GM19468 (cell line): Measurements from ENCODE around the gene ARHGEF1.

Experiments
- ATAC-seq: cut with Tn5 transposase; IDR thresholded peaks from one replicate; pipeline ENCODE4 v1.9.1; 2021; ENCODE audit warnings: mild to moderate bottlenecking, moderate library complexity, moderate number of reproducible peaks; ENCODE audit not compliant: unreplicated experiment; ENCODE audit errors: extremely low read depth

The ARHGEF1 gene

DNA sequence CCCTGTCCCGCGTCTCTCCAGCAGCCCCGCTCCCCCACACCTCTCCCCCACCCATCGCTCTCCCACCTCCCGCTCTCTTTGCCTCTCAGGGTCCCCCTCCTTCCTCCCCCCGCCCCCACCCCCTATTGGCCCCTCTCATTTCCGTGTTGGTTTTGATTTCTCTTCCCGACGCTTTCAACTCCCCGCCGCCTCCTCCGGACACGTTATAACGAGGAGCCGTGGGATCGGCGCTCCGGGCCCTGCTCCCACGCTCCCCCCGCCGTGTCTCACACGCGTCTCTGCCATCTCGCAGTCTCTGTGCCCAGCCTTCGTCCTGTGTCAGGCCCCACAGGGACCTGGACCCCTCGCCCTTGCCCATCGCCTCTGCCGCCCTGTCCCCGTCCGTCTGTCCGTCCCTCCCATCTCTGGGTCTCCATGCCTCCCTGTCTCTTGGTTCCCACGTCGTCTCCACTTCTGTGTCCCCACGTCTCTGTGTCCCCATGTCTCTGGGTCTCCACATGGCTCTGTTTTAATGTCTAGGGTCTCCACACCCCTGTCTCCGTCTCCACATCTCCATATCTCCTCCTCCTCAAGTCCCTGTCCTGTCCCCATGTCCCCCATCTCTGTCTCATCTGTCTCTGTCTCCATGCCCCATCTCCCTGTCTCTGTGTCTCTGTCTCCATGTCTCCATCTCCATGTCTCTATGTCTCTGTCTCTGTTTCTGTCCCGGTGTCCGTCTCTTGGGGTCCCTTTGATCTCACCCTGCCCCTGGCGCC lies 32.2 kb downstream of the ARHGEF1 start:
- no peak for ATAC-seq

DNA sequence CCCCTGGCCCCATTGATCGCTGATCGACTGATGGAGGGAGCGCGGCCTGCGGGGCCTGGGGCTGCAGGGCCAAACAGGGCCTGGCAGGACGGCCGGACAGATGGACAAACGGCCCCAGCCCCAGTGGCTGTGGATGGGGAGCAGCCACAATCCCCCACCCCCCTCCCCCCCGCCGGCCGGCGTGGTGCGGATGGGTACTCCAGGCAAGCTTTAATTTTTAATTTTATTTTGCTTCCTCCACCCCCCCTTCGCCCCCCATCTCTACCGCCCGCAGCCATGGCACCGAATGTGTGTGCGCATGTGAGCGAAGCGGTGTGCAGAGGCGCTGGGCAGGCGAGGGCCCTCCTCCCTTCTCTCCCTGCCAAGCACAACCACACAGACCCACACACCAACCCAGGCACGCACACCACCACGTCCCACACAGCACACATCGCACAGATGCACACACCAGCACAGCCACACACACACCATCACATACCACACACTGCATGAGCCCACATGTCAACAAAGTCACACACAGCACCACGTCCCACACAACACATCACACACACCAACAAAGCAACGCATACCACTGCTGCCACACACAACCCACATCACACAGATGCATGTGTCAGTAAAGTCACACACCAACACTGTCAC lies 32.9 kb downstream of the ARHGEF1 start:
- no peak for ATAC-seq

DNA sequence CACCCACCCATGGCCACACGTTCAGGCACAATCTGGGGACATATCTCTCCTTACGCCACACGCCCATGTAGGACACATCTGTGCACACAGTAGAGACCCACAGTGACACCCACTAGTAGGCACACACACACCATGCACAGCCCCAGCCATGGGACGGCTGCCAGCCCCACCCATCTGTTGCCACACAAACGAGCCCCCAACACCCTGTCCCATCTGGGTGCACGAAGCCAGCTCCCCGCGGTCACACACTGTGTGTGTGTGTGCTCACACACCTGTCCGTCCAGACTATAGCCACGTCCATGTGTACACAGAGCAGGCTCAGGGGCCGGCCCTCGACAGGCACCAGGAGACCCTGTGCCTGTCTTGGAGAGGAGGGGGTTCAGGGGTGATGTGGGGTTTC lies 34.7 kb downstream of the ARHGEF1 start:
- ATAC-seq, result no peak

DNA sequence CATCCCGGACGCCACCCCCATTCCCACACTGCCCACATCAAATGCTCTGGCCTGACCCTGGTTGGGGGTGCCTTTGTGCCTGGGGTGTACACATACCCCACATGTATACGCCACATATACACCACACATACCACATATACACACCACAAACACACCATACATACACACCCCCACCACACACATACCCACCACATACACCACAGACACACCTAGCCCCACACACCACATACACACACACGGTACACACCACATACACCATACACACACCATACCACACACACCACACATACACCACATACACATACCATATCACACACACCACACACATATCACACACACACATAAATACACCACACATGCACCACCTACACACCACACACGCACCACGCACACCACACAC lies 35.1 kb downstream of the ARHGEF1 start:
- no peak for ATAC-seq

DNA sequence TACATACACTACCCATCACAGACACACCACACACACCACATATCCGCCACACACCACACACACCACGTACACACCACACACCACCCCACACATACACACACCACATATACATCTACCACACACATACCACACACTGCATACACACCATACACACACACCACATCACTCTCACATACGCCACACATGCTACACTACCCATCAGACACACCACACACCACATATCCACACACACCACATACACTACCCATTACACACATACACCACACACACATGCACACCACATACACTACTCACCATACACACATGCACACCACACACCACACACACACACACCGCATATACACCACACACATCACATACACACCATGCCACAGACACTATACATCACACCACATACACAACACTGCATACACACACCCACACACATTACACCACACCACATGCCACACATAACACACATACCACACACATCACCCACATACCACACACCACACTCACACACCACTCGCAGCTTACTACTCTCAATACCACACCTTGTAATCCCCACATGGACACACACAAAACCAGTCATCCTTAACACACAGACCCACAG lies 35.8 kb downstream of the ARHGEF1 start:
- ATAC-seq, result no peak

DNA sequence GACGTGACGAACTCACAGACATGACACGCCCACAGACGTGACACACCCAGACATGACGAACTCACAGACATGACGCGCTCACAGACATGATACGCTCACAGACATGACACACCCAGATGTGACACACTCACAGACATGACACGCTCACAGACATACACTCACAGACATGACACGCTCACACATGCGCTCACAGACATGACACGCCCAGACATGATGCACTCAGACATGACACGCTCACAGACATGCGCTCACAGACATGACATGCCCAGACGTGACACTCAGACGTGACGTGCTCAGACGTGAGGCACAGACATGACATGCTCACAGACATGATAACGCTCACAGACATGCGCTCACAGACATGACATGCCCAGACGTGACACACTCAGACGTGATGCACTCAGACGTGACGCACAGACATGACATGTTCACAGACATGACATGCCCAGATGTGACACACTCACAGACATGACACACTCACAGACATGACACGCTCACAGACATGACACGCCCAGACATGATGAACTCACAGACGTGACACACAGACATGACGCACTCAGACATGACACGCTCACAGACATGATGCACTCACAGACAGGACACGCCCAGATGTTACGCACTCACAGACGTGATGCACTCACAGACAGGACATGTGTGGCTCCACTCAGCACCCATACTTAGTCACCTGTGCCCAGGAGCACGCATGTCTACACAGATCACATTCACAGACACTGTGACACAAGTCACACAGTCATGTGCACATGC lies 37.1 kb downstream of the ARHGEF1 start:
- ATAC-seq, result no peak

DNA sequence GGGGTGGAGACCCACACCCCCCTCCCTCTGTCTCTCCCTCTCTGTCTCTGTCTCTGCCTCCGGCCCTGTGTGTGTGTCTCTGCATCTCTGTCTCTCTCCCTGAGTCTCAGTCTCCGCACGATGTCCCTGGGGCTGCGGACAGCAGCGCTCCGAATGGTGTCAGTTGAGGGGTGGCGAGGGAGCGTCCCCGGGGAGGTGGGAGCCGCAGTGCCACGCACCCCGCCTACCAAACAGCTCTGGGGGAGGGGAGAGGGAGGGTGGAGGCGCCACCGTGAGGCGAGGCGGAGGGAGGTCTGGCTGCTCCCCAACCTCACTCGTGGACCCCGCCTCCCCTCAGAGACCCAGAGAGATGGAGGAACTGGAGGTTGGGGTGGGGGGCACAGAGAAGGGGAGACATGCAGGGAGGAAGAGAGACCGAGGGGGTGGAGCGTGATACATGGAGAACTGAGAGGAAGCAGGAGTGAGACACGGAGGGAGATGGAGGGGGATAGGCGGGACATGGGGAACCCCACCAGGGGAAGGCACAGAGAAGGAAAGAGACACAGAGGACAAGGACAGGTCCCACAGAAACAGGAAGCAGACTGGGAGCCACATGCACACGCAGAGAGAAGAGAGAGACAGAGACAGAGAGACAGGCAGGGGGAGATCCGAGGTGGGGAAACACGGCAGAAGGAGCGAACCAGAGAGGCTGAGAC lies 38.0 kb downstream of the ARHGEF1 start:
- ATAC-seq, result no peak

DNA sequence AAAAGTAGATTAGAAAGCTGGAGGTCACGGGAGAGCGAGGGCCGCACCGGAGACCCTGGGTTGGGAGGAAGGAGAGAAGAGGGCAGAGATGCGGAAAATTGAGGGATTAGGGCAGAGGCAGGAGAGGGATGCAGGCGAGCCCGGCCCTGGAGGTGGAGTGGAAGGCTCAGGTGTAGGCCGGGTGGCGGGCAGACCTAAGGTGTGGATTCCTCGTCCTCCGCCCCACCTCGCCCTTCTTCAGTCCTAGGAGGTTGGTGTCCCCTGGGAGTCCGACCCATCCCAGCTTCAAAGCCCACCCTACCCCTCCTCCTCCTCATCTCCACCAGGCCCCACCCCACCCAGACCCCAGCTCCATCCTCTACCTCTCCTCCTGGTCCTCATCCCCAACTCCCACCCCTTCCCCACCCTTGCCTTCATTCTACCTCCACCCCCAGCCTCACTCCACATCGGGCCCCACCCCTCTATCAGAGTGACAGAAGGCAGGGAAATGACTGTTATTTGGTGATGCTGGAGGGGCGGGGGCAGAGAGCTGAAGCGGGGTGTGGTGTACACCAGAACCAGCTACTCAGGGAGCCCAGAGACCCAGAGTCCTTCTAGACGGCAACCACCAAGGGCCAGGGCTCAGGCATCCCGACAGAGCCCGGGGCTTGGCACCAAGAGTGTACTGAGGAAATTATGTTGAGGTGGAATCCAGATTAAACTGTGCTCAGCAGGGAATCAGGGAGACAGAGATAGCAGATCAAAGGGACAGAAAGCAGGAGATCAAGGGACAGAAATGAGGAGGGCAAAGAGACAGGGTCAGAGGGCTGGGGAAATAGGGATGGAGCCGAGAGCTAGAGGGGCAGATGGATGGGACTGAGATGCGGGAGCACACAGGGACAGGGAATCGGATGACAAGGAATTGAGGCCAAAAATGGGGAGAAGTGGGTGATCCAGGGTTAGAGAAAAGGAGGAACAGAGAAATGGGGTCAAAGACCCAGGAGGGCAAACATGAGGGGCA lies 38.9 kb downstream of the ARHGEF1 start:
- no peak for ATAC-seq

DNA sequence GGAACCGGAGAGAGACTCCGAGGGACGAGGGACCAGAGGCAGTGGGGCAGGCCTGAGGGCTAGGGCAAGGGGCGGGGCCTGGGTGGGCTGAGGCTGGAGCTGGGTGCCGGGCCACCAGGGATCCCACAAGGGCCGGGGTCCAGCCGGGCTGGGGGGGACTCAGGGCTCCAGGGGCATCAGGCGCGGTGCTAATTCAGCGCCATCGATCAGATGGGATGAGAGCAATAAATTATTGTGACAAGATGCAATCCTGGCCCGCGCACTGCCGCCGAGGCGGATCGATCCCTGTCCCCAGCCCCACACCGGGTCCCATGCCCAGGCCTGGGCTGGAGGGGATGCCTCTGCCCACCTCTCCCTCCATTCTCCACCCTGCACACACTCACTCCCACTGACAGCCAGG lies 39.6 kb downstream of the ARHGEF1 start:
- no peak for ATAC-seq

DNA sequence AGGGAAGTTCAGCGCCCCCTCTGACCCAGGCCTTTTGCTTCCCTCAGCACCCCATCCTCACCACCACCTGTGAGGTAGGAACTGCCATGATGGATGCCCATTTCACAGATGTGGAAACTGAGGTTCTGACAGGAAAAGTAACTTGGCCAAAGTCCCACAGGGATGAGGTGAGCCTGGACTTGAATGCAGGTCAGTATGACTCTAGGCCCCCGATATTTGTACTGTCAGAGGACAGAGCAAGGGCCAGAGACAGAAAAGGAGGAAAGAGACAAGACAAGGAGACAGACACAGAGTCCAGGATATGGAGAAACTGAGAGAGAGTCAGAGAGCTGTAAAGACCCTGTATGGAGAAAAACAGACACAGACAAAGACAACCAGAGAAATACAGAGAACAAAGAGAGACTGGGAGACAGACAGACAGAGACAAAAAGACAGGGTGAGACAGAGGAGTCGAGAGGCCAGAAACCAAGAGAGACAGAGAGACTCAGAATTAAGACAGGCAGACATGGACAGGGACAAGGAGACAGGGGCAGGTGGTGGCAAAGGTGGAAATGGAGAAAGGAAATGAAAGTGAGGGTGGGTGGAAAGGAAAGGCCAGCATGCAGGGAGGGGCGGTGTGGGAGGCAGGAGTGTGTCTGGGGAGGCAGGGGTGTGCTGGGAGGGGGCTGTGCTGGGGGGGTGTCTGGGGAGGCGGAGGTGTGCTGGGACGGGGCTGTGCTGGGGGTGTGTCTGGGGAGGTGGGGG lies 40.2 kb downstream of the ARHGEF1 start:
- ATAC-seq, result no peak

DNA sequence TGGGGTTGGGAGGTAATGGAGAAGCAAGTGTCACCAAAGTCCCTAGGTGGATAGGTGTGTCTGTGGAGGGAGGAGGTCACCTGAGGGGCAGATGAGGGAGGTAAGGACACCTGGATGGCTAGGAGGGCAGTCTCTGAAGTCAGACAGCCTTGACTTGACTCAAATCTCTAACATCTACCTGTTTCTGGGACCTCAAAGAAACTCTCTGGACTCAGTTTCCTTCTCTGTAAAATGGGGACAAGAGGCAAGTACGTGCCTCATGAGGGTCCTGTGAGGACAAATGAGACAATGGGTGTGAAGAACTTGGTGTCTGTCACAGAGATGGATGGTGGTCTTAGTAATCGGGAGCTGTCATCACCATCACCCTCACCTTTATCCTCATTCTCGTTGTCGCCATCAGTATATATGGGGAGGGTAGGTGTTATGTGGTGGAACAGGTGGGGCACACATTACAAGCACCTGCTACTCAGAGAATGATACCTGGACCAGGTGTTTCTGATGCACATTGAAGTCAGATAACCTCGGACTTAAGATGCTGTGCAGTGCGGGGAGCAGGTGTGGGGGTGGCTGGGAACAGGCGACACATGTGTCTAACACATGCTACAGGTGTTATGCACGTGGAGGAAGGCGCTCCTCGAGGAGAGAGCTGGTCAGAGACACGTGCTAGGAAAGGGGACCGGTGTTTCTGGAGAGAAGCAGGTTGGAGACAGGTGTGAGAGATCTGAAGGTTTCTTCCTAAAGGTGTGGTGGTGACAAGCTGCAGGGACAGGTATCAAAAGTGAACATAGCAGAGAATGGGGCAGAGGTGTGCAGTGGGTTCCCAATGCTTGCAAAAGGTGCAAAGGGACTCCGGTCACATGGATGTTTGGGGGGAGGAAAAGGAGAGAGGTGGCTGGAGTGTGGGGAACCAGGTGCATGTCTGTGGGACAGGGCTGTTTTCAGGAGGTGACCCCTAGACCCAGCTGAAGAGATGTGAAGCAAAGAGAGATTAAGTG lies 41.5 kb downstream of the ARHGEF1 start:
- no peak for ATAC-seq

DNA sequence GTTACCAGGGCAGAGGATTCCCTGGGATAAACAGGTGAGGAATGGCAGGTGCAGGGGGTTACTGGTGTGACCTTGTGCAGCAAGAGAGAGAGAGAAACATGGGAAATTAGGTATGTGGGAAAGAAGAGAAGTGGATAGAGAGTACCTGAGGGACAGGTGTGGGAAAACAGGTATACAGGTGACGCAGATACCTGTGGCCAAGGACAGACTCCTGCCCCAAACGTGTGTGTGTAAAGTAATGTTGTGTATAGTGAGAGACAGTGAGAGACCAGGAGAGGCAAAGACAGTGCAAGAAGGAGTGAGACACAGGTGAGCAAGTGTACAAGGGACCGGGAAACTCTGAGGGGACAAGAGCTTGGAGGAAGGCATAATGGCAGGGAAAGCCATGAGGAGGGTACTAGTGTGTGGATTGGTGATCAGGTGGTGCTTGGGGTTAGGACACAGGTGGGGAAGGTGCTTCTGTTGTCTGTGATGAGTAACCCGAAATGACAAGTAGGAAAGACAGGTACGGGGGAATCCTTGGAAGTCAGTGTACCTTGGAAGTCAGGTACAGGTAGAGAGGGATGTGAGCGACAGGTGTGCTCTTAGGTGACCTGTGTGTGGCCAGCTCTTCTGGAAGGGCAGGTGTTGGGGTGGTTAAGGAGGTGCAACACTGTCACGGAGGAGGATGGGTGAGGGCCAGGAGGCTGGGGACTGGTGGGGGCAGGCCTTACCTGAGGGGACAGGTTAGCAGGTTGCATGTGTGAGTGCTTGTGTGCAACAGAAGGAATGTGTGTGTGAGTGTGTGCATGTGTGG lies 42.4 kb downstream of the ARHGEF1 start:
- no peak for ATAC-seq

DNA sequence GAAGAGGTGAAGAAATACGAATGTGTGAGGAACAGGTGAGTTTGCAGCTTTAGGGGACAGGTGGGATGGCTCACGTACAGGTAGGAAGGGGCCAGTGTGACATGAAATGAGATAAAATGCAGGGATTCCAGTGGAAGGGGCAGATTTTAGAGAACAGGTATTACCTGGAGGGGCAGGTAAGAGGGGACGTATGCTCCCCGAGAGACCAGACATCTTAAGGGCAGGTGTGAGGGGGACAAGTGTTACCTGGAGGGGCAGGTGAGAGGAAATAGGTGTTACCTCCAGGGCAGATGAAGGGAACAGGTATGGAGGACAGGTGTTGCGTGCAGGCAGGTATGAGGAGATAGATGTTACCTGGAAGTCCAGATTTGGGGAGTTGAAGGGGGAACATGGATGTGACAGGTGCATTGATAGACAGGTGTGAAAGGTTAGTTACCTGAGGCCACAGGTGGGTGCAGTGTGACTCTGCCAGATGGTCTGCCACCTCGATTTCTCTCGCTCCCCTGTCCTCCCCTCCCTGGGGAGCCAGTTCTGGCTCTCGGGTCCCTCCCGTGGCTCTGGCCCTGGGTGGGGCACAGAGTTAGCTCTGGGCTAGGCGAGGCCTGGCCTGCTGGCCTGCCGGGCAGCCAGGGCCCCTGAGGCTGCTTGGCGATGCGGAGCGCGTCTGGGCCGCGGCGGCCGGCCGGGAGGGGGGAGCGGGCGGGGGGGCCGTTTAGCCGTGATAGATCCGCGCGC lies 43.2 kb downstream of the ARHGEF1 start:
- no peak for ATAC-seq

DNA sequence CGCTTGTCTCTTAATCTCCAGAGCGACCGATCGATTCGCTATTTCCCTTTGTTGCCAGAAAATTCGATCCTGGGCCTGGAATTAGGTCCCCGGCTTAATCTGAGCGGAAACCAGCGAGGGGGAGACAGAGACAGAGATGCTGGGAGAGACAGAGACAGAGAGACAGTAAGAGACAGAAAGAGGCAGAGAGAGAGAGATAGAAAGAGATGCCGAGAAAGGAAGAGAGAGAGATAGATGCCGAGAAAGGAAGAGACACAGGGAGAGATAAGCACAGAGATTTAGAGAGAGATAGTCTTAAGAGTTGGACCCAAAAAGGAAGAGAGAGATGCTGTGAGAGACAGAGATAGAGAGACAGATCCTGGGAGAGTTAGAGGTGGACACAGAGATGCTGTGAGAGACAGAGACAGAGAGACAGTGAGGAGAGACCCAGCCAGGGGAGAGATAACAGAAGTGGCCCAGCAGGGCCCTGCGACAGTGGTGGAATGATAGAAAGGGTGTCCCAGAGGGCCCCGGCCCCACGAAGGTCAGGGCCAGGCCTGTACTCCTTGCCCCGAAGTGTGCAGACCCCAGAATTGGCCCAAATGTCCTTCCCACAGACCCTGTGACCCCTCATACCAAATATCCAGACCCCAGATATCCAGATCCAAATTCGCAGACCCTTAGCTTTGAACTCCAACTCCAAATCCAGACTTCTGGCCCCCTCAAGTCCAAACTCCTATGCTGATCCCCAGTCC lies 43.9 kb downstream of the ARHGEF1 start:
- no peak for ATAC-seq

DNA sequence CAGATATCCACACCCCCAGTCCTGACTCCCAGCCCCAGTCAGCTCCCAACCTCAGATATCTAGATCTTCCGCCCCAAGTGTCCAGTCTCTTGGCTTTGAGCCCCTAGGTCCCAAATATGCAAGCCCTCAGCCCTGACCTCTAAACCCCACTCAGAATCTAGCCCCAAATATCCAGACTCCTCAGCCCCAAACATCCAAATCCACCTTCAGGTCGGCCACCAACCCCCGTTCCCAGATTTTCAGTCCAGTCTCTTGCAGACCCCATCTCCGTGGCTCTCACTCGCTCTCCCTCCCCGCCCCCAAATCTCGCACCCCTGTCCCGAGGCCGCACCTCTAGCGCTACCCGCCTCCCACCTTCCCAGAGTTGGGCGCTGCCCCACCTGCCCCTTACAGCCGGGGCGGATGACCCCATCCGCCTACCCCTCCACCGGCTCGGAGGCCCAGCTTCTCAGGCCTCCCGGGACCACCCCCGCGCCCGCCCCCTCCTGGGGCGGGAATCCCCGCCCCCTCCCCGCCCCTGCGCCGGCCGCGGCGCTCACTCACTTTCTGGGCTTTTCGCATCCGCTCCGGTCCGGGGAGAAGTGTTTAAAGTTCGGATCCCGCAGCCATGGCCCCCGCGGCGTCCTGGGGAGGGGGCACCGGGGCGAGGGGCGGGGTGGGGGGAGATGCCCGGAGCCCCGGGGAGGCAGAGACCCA lies 44.7 kb downstream of the ARHGEF1 start:
- no peak for ATAC-seq
